KG1 (cell line): Measurements from ENCODE around the gene NINL.
A peak's percentile ranks its signal among the peaks of the same experiment; 100 is the strongest.

Experiments used
- DNase-seq: peaks from one replicate; lab custom pipeline; 2025; lab: John Stamatoyannopoulos, UW

Gene NINL

GRCh38 chr20:25407311-25408169, 177.8 kb downstream of the NINL start, which contains the start of gene GINS1:
GINS1 (plus strand) TSS chr20:25407673; CDS start chr20:25407821, 148 bp downstream.
- DNase-seq: peak; percentile 66
